M059J (cell line): Measurements from ENCODE around the gene CTDSPL. TPM values are rescaled to one million over a fixed set of nuclear protein-coding genes. Genes with fewer than 3 reads are reported as not detected.

Experiments used
- DNase-seq: peaks from one replicate; pipeline ENCODE4 v3.0.0-alpha.2; 2012; ENCODE audit warnings: low read depth
- total RNA-seq: library from RNA; depleted of rRNA; stranded (reverse); fragments of >200 nt; shearing (Covaris generic); gene quantifications from 2 replicates; pipeline ENCODE4 v1.2.3, GENCODE V29; 2014

CTDSPL gene
- total RNA-seq, 1 experiment from 2014 or later, result 18.3 TPM

- no peak for DNase-seq
Measured at GRCh38 chr3:37891227-37891626, 29.5 kb downstream of the CTDSPL start.

GRCh38 chr3:37892927-37893600, 31.4 kb downstream of the CTDSPL start:
- no peak for DNase-seq

- DNase-seq, result no peak
Measured at GRCh38 chr3:37896827-37897226, 35.1 kb downstream of the CTDSPL start.

DNA sequence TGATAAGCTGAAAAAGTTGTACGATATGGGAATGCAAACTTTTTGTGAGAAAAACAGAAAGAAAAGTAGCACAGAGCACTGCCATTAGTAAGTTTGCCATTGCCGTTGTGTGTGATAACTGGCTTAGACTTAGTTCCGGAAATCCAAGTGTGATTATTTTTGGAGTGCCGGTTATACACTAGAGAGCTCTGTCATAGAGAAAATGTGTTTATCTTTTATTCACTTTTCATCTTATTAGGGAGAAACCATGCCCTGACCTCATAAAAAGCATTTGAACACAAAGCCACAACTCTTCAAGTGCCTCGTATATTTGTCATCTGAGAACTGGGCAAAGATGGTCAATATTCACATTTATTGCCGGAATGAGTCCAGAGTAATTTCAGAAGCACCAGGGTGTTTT, 36.1 kb downstream of the CTDSPL start:
- DNase-seq, result no peak

GRCh38 chr3:37898424-37898823, 36.7 kb downstream of the CTDSPL start:
- DNase-seq, result no peak

- DNase-seq, result no peak
Measured at GRCh38 chr3:37899101-37899707, 37.5 kb downstream of the CTDSPL start.

GRCh38 chr3:37899711-37900306, 38.1 kb downstream of the CTDSPL start:
- DNase-seq, result no peak

DNA sequence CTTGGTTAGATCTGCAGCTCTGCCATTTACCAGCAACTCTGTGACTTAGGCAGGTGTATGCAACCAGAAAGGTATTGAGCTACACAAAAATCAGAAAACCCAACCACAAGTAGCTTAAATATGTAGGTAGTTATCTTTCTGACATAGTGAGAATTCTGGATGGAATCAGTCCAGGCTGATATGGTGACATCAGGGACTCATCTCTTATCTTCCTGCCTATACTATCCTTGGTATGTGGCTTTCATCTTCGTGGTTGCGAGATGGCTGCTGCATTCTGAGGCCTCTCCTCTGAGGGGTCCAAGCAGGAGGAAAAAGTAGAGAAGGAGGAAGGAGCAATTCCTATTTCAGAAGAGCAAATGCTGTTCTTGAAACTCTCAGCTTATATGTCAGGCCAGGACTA, 40.0 kb downstream of the CTDSPL start:
- no peak for DNase-seq

DNA sequence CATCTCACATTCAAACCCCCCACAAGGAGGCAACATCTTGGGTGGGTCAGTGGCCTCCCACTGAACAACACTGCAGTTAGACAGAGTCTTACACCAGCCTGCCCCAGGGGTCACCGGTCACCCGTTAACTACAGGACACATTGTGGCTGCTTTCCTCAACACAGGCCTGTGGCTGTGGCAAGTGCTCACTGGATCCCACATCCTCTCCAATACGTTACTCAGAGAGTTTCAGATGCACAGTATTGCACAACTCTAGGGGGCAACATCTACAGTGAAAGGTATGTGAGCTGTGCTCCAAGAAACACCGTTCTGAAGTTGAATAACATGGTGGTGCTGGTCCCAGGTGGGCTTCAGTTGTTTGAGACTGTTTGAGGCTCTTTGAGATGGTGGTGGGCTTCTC, 41.0 kb downstream of the CTDSPL start:
- DNase-seq, result no peak

- DNase-seq, result no peak
Measured at GRCh38 chr3:37903320-37903719, 41.6 kb downstream of the CTDSPL start.

DNA sequence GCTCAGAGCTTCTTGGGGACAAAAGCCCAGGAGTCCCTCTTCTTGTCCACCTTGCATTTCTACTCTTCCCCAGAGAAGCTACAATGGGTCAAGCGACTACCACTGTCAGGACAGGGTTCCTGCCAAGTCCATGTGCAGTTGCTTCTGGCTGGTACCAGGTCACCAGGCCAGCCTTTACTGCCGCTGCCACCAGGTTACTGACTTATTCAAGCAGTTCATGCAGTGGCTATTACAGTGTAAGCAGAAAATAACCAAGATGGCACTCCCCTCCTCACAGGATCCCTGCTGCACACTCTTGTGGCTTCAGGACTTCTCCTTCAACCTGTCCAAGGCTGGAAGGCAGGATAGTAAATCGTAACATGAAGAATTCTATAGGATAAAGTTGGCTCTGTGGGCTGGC, 42.1 kb downstream of the CTDSPL start:
- no peak for DNase-seq

GRCh38 chr3:37904601-37905000, 42.9 kb downstream of the CTDSPL start:
- no peak for DNase-seq

DNA sequence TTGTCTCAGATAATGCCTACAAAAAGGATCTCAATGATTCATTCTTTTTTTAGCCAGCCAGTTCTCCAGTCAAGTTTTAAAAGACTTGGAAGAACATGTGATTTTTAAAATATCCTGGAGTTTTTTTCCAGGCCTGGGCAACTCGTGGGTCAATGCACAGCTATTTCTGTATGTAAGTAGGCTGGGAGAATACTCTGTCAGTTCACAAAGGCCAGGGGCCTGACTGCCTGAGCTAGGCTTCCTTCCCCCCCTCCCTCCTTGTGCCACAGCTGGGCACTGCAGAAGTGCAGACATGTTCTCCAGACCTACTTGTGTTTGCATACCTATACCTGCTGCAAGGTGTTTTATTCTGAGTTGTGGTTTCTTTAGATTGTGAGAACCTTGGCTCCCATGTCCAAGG, 43.7 kb downstream of the CTDSPL start:
- DNase-seq, result no peak

DNA sequence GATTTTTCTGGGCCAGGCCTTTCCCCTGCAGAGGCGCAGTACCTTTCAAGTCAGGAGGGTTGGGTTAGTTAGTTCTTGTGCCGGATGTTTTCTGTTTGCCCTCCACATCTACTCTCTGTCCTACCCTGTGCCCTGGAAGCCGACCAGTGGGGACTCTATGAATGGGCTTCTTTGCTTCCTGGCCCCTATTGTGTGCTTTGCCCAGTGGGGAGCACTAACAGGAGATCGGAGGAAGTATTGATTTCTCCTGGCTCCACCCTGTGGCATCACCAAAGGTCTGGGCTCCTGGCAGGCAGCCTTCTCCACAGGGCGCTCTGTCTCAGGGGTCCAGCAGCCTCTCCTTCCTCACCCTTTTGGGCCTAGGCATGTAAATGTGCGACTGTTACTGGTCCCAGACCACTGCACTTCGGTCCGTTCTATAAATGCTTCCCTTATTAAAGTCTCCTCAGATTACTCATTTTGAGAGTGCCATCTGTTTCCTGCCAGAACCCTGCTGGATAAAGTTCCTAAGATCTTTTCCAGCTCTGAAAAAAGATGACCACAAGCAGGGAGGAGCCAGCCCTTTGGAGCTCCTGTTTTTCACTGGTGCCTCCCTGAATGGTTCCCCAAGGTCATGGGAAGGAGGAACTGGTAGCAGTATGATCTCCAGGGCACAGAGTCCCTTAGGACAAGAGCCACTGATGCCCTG, 44.5 kb downstream of the CTDSPL start:
- peak; percentile 10 for DNase-seq

- no peak for DNase-seq
Measured at GRCh38 chr3:37906734-37907282, 45.1 kb downstream of the CTDSPL start.

DNA sequence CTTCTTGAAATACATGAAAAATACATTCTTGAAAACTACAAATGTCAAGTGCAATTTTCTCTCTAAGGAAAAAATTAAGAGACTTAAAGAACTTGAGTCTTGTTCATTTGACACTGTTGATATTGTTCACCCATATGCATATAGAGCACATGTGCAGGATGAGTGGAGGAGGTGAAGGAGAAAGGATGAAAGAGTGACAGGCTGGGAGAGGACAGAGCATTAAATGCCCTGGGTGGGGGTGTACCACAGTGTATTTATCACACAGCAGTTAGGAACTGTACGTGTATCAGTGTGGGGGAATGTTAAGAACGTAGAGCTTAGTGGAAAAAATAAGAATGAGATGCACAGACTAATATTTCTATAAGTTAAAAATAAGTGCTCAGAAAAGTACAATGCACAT, 45.7 kb downstream of the CTDSPL start:
- DNase-seq, result no peak

DNA sequence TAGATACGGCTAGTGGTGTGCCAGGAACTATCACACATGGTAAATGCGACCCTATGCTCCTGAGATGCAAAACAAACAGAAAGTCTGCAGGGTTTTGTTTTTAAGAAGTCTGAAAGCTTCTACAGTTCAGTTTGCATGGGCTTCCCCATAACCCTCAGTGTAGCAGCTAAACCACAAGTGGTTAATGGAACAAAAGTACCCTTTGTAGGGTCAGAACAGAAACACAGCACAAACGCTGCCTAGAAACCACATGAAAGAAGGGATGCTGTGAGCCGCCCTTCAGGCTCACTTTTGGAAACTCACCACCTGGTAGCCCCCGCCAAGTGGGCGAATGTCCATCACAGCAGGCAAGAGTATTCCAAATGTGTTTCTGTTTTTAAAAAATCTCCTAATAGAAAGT, 46.2 kb downstream of the CTDSPL start:
- DNase-seq, result no peak

- peak; percentile 18 for DNase-seq
Measured at GRCh38 chr3:37909067-37909911, 47.6 kb downstream of the CTDSPL start.

GRCh38 chr3:37910671-37911400, 49.2 kb downstream of the CTDSPL start:
- DNase-seq, result no peak

GRCh38 chr3:37912052-37912733, 50.5 kb downstream of the CTDSPL start:
- DNase-seq, result no peak
